Measurements from ENCODE around the gene FLRT2. TPM values are rescaled to one million over a fixed set of nuclear protein-coding genes. Genes with fewer than 3 reads are reported as not detected.

FLRT2 gene
- total RNA-seq, 1 experiment from 2014 or later, result 0.17 TPM

GRCh38 chr14:85517114-85517688 lies 12.7 kb upstream of the FLRT2 start (continued):
- no peak for TF ChIP-seq MAX (IDR thresholded peaks at IDR 0.05)
- TF ChIP-seq YY1 (IDR thresholded peaks at IDR 0.05; ENCODE audit: extremely low read depth, insufficient replicate concordance, low read depth, low read length), result no peak
- TF ChIP-seq EZH2 (IDR thresholded peaks at IDR 0.05), result no peak

GRCh38 chr14:85519661-85520305 lies 10.2 kb upstream of the FLRT2 start:
- Histone ChIP-seq H3K9me3 (ENCODE audit: control insufficient read depth in 1 of 2, insufficient read depth in 1 of 2, low read depth in 1 of 2, low read length in 2 of 2) (peaks cover 4 to 9% of the 10 kb centered on the region in 2 experiments; a peak in 2 of 4 replicates), H3K4me2 (ENCODE audit: low read length) (no peak overlapping the region), H3K9ac (ENCODE audit: low read length) (no peak overlapping the region), H3K36me3 (ENCODE audit: control insufficient read depth in 1 of 2, insufficient read depth in 2 of 2, low read length in 2 of 2) (no peaks in the 10 kb centered on the region), H3K9me2 (ENCODE audit: insufficient read depth) (no peaks in the 10 kb centered on the region), H3K4me3 (replicated peaks in 1 of 2; ENCODE audit: low read depth in 1 of 2, low read length in 2 of 2) (no peak overlapping the region), H2AFZ (ENCODE audit: low read depth, low read length, poor library complexity, severe bottlenecking) (no peak overlapping the region), H3K4me1 (ENCODE audit: control insufficient read depth in 1 of 2, insufficient read depth in 2 of 2, low read length in 2 of 2) (no peaks in the 10 kb centered on the region), H3K27me3 (ENCODE audit: insufficient read depth, low read length) (no peaks in the 10 kb centered on the region), H3K79me2 (ENCODE audit: insufficient read depth, low read length) (no peaks in the 10 kb centered on the region), H3K27ac (ENCODE audit: low read depth, low read length) (no peak overlapping the region), H4K20me1 (ENCODE audit: insufficient read depth) (no peaks in the 10 kb centered on the region)
- intact Hi-C loops (cut with micrococcal nuclease), result no loop called here
- RAD21 ChIA-PET (ENCODE audit: low non-redundant PET in 1 of 2, low total read pairs in 2 of 2, uncharacterized antibody in 2 of 2, unreplicated experiment in 2 of 2), result no interaction called here
- TF ChIP-seq YY1 (IDR thresholded peaks at IDR 0.05; ENCODE audit: extremely low read depth, insufficient replicate concordance, low read depth, low read length) (no peak), CTCF (IDR thresholded peaks at IDR 0.05 in 2 of 3, conservative IDR thresholded peaks at IDR 0.05 in 1 of 3; ENCODE audit: borderline replicate concordance in 1 of 3, insufficient read depth in 1 of 3, low read depth in 2 of 3, low read length in 2 of 3) (no peak), SRF (IDR thresholded peaks at IDR 0.05; ENCODE audit: low read depth) (no peak), ELF1 (IDR thresholded peaks at IDR 0.05; ENCODE audit: borderline replicate concordance, low read depth) (no peak), RAD21 (IDR thresholded peaks at IDR 0.05; ENCODE audit: low read depth) (no peak), ATF3 (IDR thresholded peaks at IDR 0.05) (no peak), MAX (IDR thresholded peaks at IDR 0.05) (no peak), CBX3 (IDR thresholded peaks at IDR 0.05; ENCODE audit: low read depth) (no peak), SP1 (IDR thresholded peaks at IDR 0.05; ENCODE audit: low read depth) (no peak), POLR2A (IDR thresholded peaks at IDR 0.05; ENCODE audit: borderline replicate concordance, extremely low read depth, insufficient read depth, insufficient read length) (no peak), CEBPB (IDR thresholded peaks at IDR 0.05; ENCODE audit: low read depth) (no peak), FOSL1 (IDR thresholded peaks at IDR 0.05; ENCODE audit: low read depth) (no peak)
- no TSS peak for BruUV-seq (replicated peaks)
- POLR2A ChIA-PET, result no interaction called here
- no peak for DNase-seq (ENCODE audit: low read depth, low spot score)
- CTCF ChIA-PET, result no interaction called here
- ATAC-seq, result no peak

Measured in HCT116 (cell line).